HG02571 (cell line): ENCODE measurements around the gene PDE4B.

Experiments used
- ATAC-seq: cut with Tn5 transposase; IDR thresholded peaks from one replicate; pipeline ENCODE4 v1.9.1; 2021; ENCODE audit warnings: mild to moderate bottlenecking, moderate library complexity; ENCODE audit not compliant: unreplicated experiment

PDE4B gene

GRCh38 chr1:66350001-66350547, 557.4 kb downstream of the PDE4B start:
- peak; percentile 54 for ATAC-seq

GRCh38 chr1:66351478-66351877, 558.8 kb downstream of the PDE4B start:
- ATAC-seq, result peak; percentile 28

- ATAC-seq, result peak; percentile 37
Measured at GRCh38 chr1:66351913-66352312, 559.2 kb downstream of the PDE4B start.

DNA sequence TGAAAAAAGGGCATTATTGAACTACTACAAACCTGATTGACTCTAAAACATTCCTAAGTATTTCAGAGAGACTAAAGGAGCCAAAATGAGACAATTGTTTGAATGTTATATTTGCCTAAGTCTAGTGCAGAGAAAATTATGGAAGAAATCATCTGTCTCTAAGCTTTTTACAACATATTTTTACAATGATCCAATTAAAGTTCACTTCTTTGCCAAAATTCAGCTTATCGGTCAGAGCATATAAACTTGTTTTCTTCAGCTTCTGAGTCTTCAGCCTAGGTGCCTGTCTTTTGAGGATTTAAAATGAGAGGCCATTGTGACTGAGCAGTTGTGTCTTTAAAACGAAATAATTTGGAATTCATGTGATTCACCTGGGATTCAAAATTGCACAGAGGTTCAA, 560.1 kb downstream of the PDE4B start:
- ATAC-seq, result no peak

DNA sequence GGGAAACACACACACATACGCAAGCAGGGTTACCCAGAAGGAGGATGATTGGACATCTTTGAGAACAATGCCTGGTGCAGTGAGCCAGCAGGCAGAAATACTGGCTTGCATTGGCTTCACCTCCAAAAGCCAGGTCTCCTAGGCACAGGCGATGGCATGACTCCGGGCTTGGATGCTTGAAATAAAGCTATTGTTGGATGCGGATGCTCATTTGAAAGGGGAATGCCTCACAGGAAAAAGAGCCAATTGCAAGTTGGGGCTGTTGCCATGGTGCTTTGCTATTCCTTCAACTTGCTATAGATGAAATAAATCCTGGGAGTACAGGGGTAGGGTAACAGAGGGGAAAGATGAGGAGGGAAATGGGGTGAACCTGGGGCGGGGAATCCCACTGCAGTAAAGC, 560.6 kb downstream of the PDE4B start:
- no peak for ATAC-seq

- ATAC-seq, result no peak
Measured at GRCh38 chr1:66354311-66355201, 561.9 kb downstream of the PDE4B start.

DNA sequence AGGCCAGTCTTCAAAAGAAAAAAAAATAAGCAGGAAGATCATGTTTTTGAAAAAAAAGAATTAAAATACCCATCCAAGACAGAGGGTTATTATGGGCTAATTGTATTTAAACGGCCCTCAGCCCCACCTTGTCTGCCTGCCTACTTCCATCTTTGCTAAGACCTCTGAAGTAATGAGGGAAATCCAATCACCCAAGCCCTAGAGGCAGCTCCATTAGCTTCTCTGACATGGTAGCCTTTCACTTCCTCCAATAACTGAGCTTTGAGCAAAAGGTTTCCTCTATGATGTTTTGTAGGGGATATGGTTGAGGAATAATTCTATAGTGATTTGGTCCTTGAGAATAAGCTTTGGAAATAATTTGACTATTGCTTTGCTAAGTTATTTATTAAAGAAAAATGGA, 563.1 kb downstream of the PDE4B start:
- no peak for ATAC-seq

- ATAC-seq, result no peak
Measured at GRCh38 chr1:66356605-66357004, 563.9 kb downstream of the PDE4B start.

DNA sequence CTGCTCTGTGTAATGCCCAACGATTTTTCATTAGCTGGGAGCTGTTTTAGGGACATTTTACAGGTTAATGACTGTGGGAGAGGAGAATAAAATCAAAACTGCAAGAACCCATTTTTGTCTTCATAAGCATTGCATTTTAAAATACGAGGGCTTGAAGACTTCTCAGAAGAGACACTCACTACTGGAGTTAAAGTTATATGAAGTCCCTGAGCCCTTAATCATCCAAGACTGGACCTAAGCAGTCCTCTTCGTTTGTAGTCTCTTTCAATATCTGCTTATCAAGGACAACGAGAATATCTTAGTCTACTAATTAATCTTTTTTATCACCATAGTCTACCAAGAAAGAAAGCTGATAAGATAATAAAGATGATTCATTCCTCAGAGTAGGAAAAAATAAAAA, 564.3 kb downstream of the PDE4B start:
- no peak for ATAC-seq

DNA sequence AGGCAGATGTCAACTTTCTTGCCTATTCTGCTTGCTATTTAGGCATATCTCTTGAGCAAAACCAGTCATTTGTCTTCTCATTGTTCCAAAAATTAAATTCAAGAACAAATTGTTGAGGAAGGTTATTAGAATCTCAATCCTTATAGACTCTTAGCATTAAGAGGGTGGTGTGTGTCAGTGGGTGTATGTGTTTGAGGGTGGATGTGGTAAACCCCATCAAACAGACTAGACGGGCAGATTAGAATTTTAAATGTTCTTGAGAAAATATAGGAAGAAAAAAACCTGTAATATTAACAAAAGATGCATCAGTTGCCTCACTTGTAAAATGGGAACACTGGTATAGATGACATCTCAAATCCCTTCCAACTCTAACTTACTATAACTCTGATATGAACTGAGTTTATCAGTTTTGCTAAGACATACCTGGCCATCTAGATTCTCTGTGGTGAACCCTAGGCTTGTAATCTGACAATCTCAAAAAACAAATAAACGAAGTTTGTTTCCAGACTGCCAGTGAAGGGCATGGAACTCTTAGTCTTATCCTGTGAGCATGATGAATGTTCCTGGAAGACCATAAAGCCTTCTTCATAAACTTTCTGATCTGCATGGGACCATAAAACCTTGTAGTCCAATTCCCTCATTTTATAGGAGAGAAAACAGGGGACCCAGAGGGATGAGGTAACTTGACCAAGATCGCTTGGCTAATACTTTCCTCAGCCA, 564.9 kb downstream of the PDE4B start:
- no peak for ATAC-seq

GRCh38 chr1:66359269-66359668, 566.6 kb downstream of the PDE4B start:
- no peak for ATAC-seq

DNA sequence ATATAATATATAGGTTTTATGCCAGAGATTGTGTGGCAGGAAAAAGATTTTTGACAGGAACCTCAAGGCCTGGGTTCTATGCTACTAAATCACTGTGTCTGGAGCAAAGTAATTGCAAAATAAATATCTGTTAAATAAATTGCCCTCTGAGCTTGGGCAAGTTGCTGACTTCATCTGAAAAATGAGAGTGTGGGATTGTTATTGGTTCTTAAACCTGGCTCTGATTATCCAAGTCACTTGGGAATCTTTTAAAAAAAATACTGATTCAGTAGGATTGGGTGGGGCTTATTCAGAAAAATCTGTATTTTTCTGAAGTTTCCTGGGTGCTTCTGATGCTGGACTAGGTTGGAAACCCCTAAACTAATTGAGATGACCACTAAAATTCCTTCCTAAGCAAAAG, 567.1 kb downstream of the PDE4B start:
- no peak for ATAC-seq

DNA sequence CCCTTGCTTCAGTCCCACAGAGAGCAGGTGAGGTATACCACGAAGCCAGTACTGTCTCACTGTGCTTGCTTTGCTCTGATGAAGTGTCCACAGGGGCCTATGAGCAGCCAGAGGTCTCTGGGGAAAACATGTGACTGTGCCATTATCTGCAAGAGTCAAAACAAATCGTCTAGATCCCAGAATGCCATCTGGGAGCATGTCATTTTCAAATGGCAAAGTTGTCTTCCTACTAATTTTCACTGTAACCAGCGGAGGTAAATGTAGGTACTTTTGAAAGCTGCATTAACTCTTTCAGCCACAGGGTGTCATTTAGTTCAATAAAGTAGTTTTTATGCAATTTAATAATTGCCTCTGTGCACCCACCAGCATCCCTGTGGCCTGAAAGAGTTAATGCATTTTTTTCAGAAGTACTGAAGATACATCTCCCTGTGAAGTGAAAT, 567.6 kb downstream of the PDE4B start:
- no peak for ATAC-seq

DNA sequence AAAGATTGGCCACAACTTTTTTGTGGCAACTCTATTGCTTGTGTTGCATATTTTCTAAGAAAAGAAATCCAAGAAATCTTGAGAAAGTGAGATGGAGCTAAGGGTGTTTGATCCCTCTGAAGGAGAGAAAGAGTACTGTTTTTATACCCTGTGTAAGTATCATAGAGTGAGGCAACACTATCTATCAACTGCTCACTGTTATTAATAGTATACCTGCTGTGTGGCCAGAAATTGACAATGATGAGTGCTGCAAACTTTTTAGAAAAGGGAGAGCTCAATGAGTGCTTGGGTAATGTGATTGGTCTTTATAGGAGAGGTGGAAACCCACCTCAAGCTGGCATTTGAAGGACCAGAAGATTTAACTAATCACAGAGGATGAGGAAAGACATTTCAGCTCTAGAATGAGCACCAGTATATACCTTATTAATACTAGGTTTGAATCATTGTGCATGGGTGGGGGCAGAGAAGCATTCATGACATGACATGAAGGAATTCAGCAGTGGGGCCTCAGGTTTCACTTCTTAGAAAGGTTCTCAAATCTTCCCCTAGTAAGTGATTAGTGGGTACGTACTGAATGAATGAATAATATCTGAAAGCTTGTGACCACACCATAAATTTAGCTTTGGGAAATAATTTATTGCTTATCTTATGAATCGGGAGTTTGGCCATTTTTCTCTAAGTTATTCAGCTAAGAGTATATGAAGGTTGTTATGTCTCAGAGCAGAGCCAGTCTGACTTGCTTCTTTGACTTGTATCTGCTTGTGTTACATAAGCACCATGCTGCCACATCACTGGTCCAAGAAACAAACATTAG, 572.1 kb downstream of the PDE4B start:
- ATAC-seq, result peak; percentile 53

- ATAC-seq, result no peak
Measured at GRCh38 chr1:66365635-66366034, 572.9 kb downstream of the PDE4B start.

DNA sequence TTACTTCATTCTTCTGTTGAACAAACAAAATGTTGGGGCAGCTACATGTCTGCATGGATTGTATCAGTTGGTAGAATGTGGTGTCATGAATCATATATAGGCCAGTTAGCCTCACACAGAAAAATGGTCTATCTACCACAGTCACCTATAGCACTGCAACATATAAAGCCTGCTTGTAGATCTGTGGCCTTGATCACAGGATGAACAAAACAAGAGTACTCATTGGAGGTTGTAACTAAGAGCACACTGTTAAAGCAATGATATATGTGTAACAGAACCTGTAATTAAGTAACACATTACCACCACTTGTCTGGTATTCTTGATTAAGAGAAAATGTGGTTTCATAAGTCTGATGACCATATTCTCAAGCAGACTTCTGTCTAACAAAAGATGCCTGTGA, 573.9 kb downstream of the PDE4B start:
- no peak for ATAC-seq

DNA sequence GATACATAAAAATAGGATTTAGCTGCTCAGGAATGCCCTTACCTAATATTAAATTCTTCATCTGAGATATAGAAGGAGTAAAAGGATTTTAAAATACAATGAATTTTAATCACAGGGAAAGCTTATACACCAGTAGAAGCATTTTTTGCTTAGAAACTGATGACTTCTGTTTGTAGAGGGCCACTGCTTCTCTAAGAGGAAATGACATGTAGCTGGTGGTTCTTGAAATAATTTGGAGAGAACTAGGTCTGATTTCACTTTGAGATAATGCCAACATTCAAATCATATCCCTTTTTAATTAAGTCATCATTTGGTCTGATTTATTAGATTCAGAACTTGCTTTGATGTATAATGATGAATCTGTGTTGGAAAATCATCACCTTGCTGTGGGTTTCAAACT, 574.7 kb downstream of the PDE4B start:
- ATAC-seq, result no peak

GRCh38 chr1:66368261-66368660, 575.6 kb downstream of the PDE4B start:
- no peak for ATAC-seq

DNA sequence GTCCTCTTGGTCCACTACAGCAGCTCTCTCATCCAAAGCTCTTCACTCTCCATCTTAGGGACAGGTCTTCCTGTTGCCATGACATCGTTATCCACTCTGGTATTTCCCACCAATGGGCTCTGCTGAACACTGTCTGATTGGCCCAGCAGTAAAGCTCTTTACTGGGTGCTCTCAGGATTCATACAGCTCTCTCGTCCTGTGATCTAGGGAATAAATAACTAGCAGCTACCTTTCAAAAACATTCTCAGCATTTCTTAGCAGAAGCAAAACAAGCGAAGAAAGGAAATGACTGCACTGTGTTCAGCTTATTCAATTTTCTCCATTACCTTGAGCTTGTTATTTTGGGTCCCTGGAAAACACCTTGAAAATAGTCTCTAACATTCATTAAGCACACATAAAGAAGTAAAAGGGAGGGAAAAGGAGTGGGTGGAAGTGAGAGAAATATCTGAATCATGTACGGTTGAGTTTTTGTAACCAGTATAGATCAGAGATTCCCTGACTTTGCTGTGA, 577.8 kb downstream of the PDE4B start:
- ATAC-seq, result no peak

DNA sequence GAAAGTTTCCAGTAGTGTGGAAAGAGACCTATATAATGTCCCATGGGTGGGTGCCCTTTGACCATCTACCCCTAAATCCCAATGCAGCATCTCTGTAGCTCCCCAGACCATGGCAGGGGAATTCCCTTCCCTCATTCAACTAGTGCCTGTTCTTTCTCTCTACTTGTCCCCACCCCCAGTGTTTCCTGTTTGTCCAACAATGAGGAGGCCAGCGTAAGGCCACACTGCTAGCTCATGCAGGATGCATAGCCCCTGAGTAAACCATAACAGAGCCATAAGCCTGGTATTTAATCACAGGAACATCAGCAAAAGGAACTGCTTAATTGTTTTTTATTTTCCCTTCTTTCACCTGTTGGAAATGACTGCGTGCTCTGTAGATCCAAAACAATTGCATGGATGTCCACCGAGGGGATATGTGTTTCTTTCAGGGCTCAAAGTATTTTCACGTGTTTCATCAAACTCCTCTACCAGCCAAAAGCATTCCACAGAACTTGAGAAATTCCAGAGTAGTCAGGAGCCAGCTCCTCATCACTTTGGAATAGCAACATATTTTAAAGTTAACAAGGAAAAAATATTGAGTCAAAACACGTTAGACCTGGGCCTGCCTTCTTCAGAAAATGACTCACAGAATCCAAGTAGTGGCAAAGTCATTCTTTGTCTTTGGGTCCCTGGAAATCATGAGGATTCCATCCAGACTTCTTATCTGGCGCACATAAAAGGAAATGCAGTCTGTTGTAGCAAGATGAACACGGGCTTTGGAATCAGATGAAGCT, 578.7 kb downstream of the PDE4B start:
- no peak for ATAC-seq
